Caco-2 (cell line): ENCODE data around the gene MKLN1. TPM values are rescaled to one million over a fixed set of nuclear protein-coding genes. Genes with fewer than 3 reads are reported as not detected.
A peak's percentile ranks its signal among the peaks of the same experiment; 100 is the strongest.

Experiments used
- BruUV-seq: library from RNA; stranded (reverse); fragments of 400-500 nt; replicated peaks from 2 replicates; lab custom pipeline; 2021; lab: Mats Ljungman, UMichigan
- CTCF ChIA-PET: fragments of 300-600 bp; sonication (Branson Sonifier 250); formaldehyde crosslinking; loops from one replicate; lab custom pipeline; 2022; ENCODE audit warnings: antibody characterized with exemption; lab: Charles Lee
- POLR2A ChIA-PET: fragments of 300-600 bp; sonication (Branson Sonifier 250); formaldehyde crosslinking; loops from one replicate; lab custom pipeline; 2022; ENCODE audit warnings: antibody characterized with exemption; lab: Charles Lee
- DNase-seq, 2 experiments: peaks; one replicate each; pipeline versions ENCODE4 v3.0.0 to v3.0.0-alpha.2; 2020 to 2022
- H3K27me3 ChIP-seq: replicated peaks from 2 replicates; pipeline ENCODE4 v1.6.0; 2011; ENCODE audit warnings: low read length; ENCODE audit not compliant: control insufficient read depth, insufficient read depth
- H3K36me3 ChIP-seq: 2 replicates; pipeline ENCODE4 v1.5.1; 2011; ENCODE audit warnings: low read length; ENCODE audit not compliant: control insufficient read depth, insufficient read depth
- H3K4me1 ChIP-seq: fragments of 250-450 bp; sonication (Bioruptor Pico); 2 replicates; pipeline ENCODE4 v1.5.1; 2020; ENCODE audit warnings: mild to moderate bottlenecking
- H3K4me3 ChIP-seq: 2 replicates; pipeline ENCODE4 v1.5.1; 2011; ENCODE audit warnings: low read depth, mild to moderate bottlenecking, control low read depth, low read length
- H3K9me3 ChIP-seq: fragments of 250-450 bp; sonication (Bioruptor Pico); 2 replicates; pipeline ENCODE4 v1.5.1; 2020; ENCODE audit warnings: mild to moderate bottlenecking, moderate library complexity
- H3K27ac Mint-ChIP-seq: one replicate; pipeline ENCODE4 v1.8.0; 2022; ENCODE audit warnings: mixed read lengths; ENCODE audit not compliant: unreplicated experiment
- H3K27me3 Mint-ChIP-seq: one replicate; pipeline ENCODE4 v1.8.0; 2022; ENCODE audit warnings: mixed read lengths; ENCODE audit not compliant: insufficient read depth, unreplicated experiment
- H3K36me3 Mint-ChIP-seq: one replicate; pipeline ENCODE4 v1.8.0; 2022; ENCODE audit warnings: mild to moderate bottlenecking, mixed read lengths; ENCODE audit not compliant: insufficient read depth, unreplicated experiment
- H3K4me1 Mint-ChIP-seq: one replicate; pipeline ENCODE4 v1.8.0; 2022; ENCODE audit warnings: low read depth, mixed read lengths; ENCODE audit not compliant: unreplicated experiment
- H3K4me3 Mint-ChIP-seq: one replicate; pipeline ENCODE4 v1.8.0; 2022; ENCODE audit warnings: mild to moderate bottlenecking, moderate library complexity, mixed read lengths; ENCODE audit not compliant: unreplicated experiment
- H3K9me3 Mint-ChIP-seq: one replicate; pipeline ENCODE4 v1.8.0; 2022; ENCODE audit warnings: mixed read lengths; ENCODE audit not compliant: unreplicated experiment
- CTCF ChIP-seq, 2 experiments: fragments of 200-600 bp in 1 of 2; IDR thresholded peaks; 1 replicate in 1 of 2; 2 replicates in 1 of 2; pipeline versions ENCODE4 v1.5.1 to v1.8.0; 2011 to 2022; ENCODE audit warnings: antibody characterized with exemption in 1 of 2, control low read depth in 1 of 2, inconsistent platforms in 1 of 2, low read depth in 1 of 2, low read length in 1 of 2, mild to moderate bottlenecking in 1 of 2, moderate library complexity in 1 of 2; ENCODE audit not compliant: insufficient read depth in 1 of 2, severe bottlenecking in 1 of 2, unreplicated experiment in 1 of 2
- intact Hi-C: fragments of 100-400 bp; cut with micrococcal nuclease; formaldehyde crosslinking; loops from one replicate; pipeline ENCODE4 v1.10.0; 2022; ENCODE audit not compliant: unreplicated experiment
- total RNA-seq: library from RNA; stranded (reverse); gene quantifications from 2 replicates; pipeline ENCODE4 v1.2.3, GENCODE V29; 2022

The MKLN1 gene
- total RNA-seq, 1 experiment from 2014 or later = 55.6 TPM

- H3K4me1 Mint-ChIP-seq = peaks cover 7% of the 10 kb centered on the region
- H3K27me3 Mint-ChIP-seq = no peaks in the 10 kb centered on the region
- intact Hi-C loops = no loop called here
- peaks cover 17% of the 10 kb centered on the region for H3K4me1 ChIP-seq
- H3K9me3 Mint-ChIP-seq = no peaks in the 10 kb centered on the region
- H3K4me3 ChIP-seq = no peak overlapping the region
- POLR2A ChIA-PET = no interaction called here
- H3K36me3 Mint-ChIP-seq = peaks cover 21% of the 10 kb centered on the region
- H3K27me3 ChIP-seq = no peaks in the 10 kb centered on the region
- no peaks in the 10 kb centered on the region for H3K36me3 ChIP-seq
- no peaks in the 10 kb centered on the region for H3K9me3 ChIP-seq
- H3K27ac Mint-ChIP-seq = no peak overlapping the region
- no peak overlapping the region for H3K4me3 Mint-ChIP-seq
- no peak for DNase-seq
- no TSS peak for BruUV-seq
- CTCF ChIA-PET = no interaction called here
- no peak for TF ChIP-seq CTCF (IDR thresholded peaks at IDR 0.05; ENCODE audit: insufficient read depth in 1 of 2, low read depth in 1 of 2, low read length in 1 of 2, severe bottlenecking in 1 of 2, unreplicated experiment in 1 of 2)
Measured at GRCh38 chr7:131476740-131477139, 149.1 kb downstream of the MKLN1 start.

GRCh38 chr7:131480384-131481315 lies 153.0 kb downstream of the MKLN1 start:
- peak in 1 of 2 experiments; percentile 49 for DNase-seq
- no peak overlapping the region for H3K4me3 ChIP-seq

GRCh38 chr7:131482800-131483199 lies 155.1 kb downstream of the MKLN1 start:
- no peaks in the 10 kb centered on the region for H3K36me3 ChIP-seq
- BruUV-seq = no TSS peak

More at GRCh38 chr7:131480384-131481315, 153.0 kb downstream of the MKLN1 start:
- no peak for TF ChIP-seq CTCF (IDR thresholded peaks at IDR 0.05; ENCODE audit: insufficient read depth in 1 of 2, low read depth in 1 of 2, low read length in 1 of 2, severe bottlenecking in 1 of 2, unreplicated experiment in 1 of 2)
- Histone ChIP-seq H3K27me3 (no peaks in the 10 kb centered on the region), H3K36me3 (no peaks in the 10 kb centered on the region), H3K9me3 (no peaks in the 10 kb centered on the region), H3K4me1 (peaks cover 21% of the 10 kb centered on the region)
- H3K27me3 Mint-ChIP-seq = no peaks in the 10 kb centered on the region
- POLR2A ChIA-PET = no interaction called here
- BruUV-seq = no TSS peak
- H3K4me3 Mint-ChIP-seq = peak overlapping the region; percentile 4
- H3K27ac Mint-ChIP-seq = peak overlapping the region; percentile 11
- CTCF ChIA-PET = no interaction called here
- no peaks in the 10 kb centered on the region for H3K9me3 Mint-ChIP-seq
- H3K36me3 Mint-ChIP-seq = peaks cover 15% of the 10 kb centered on the region
- peaks cover 7% of the 10 kb centered on the region for H3K4me1 Mint-ChIP-seq
- intact Hi-C loops = no loop called here

More at GRCh38 chr7:131482800-131483199, 155.1 kb downstream of the MKLN1 start:
- Histone ChIP-seq H3K27me3 (no peaks in the 10 kb centered on the region), H3K9me3 (no peaks in the 10 kb centered on the region), H3K4me1 (peaks cover 21% of the 10 kb centered on the region), H3K4me3 (no peak overlapping the region)
- H3K4me3 Mint-ChIP-seq = no peak overlapping the region
- DNase-seq = no peak
- intact Hi-C loops = no loop called here
- H3K27me3 Mint-ChIP-seq = no peaks in the 10 kb centered on the region
- peaks cover 7% of the 10 kb centered on the region for H3K4me1 Mint-ChIP-seq
- peaks cover 34% of the 10 kb centered on the region for H3K36me3 Mint-ChIP-seq
- TF ChIP-seq CTCF (IDR thresholded peaks at IDR 0.05; ENCODE audit: insufficient read depth in 1 of 2, low read depth in 1 of 2, low read length in 1 of 2, severe bottlenecking in 1 of 2, unreplicated experiment in 1 of 2) = no peak
- CTCF ChIA-PET = no interaction called here
- POLR2A ChIA-PET = no interaction called here
- H3K9me3 Mint-ChIP-seq = no peaks in the 10 kb centered on the region
- H3K27ac Mint-ChIP-seq = peak overlapping the region; percentile 39
